Measurements from ENCODE around the gene MYLK4. TPM values are rescaled to one million over a fixed set of nuclear protein-coding genes. Genes with fewer than 3 reads are reported as not detected.

The MYLK4 gene
- total RNA-seq, 4 donors from 2014 or later: 2.4 to 46.7 (median 26.9) TPM

GRCh38 chr6:2677080-2677593, 73.6 kb downstream of the MYLK4 start:
- in situ Hi-C loops (cut with MboI; ENCODE audit: low sequenced_read_pairs in 4 of 4) (no loop called here), intact Hi-C loops (cut with DNase I; ENCODE audit: low total_unique reads) (no loop called here)
- TF ChIP-seq CTCF (IDR thresholded peaks at IDR 0.05 in 4 of 5, conservative IDR thresholded peaks at IDR 0.05 in 1 of 5) (no peak), POLR2A (IDR thresholded peaks at IDR 0.05) (no peak)
- no peaks in the 10 kb centered on the region for H3K9me3 ChIP-seq
- H3K27me3 ChIP-seq: no peaks in the 10 kb centered on the region
- no peak for DNase-seq
- no peaks in the 10 kb centered on the region for H3K36me3 ChIP-seq
- H3K4me3 ChIP-seq: no peak overlapping the region
- H3K4me1 ChIP-seq: no peaks in the 10 kb centered on the region
- ATAC-seq: no peak
- no peak overlapping the region for H3K27ac ChIP-seq

GRCh38 chr6:2676048-2676447, 74.7 kb downstream of the MYLK4 start:
- intact Hi-C loops (cut with DNase I; ENCODE audit: low total_unique reads): no loop called here
- Histone ChIP-seq H3K4me3 (no peak overlapping the region), H3K27me3 (no peaks in the 10 kb centered on the region), H3K9me3 (no peaks in the 10 kb centered on the region), H3K4me1 (no peaks in the 10 kb centered on the region), H3K27ac (no peak overlapping the region), H3K36me3 (no peaks in the 10 kb centered on the region)
- ATAC-seq (no peak), DNase-seq (no peak)
- TF ChIP-seq CTCF (IDR thresholded peaks at IDR 0.05 in 4 of 5, conservative IDR thresholded peaks at IDR 0.05 in 1 of 5) (no peak), POLR2A (IDR thresholded peaks at IDR 0.05) (no peak)
- in situ Hi-C loops (cut with MboI; ENCODE audit: low sequenced_read_pairs in 4 of 4): no loop called here

GRCh38 chr6:2674857-2675256, 75.9 kb downstream of the MYLK4 start:
- no peak for DNase-seq
- Histone ChIP-seq H3K4me3 (no peak overlapping the region), H3K27me3 (no peaks in the 10 kb centered on the region), H3K9me3 (no peaks in the 10 kb centered on the region), H3K27ac (no peak overlapping the region), H3K4me1 (no peaks in the 10 kb centered on the region), H3K36me3 (no peaks in the 10 kb centered on the region)
- ATAC-seq: no peak
- in situ Hi-C loops (cut with MboI; ENCODE audit: low sequenced_read_pairs in 4 of 4) (no loop called here), intact Hi-C loops (cut with DNase I; ENCODE audit: low total_unique reads) (no loop called here)
- TF ChIP-seq POLR2A (IDR thresholded peaks at IDR 0.05): no peak
- TF ChIP-seq CTCF (IDR thresholded peaks at IDR 0.05 in 4 of 5, conservative IDR thresholded peaks at IDR 0.05 in 1 of 5): no peak

- Histone ChIP-seq H3K27me3 (no peaks in the 10 kb centered on the region), H3K36me3 (peaks cover 0 to 6% of the 10 kb centered on the region in 2 donors), H3K4me3 (no peak overlapping the region), H3K27ac (peak overlapping the region in 2 of 4 donors; percentile 4 to 18), H3K9me3 (no peaks in the 10 kb centered on the region), H3K4me1 (peaks cover 9 to 18% of the 10 kb centered on the region in 2 donors)
- in situ Hi-C loops (cut with MboI; ENCODE audit: low sequenced_read_pairs in 4 of 4) (no loop called here), intact Hi-C loops (cut with DNase I; ENCODE audit: low total_unique reads) (no loop called here)
- TF ChIP-seq CTCF (IDR thresholded peaks at IDR 0.05 in 4 of 5, conservative IDR thresholded peaks at IDR 0.05 in 1 of 5) (no peak), POLR2A (IDR thresholded peaks at IDR 0.05) (no peak)
- DNase-seq (no peak), ATAC-seq (no peak)
Observed at GRCh38 chr6:2669067-2669700, 81.5 kb downstream of the MYLK4 start.

Data from gastrocnemius medialis (tissue), 4 donors.